GM21360 (cell line): ENCODE results near the gene MBIP.
"Not testable (repeated sequence)": the region's sequence is repeated elsewhere in the genome, so short reads cannot be mapped to it uniquely, and the experiment has no call there.

ENCODE experiments used
- ATAC-seq: cut with Tn5 transposase; IDR thresholded peaks from one replicate; pipeline ENCODE4 v1.9.1; 2021; ENCODE audit warnings: mild to moderate bottlenecking, moderate library complexity; ENCODE audit not compliant: unreplicated experiment

The MBIP gene, protein sequence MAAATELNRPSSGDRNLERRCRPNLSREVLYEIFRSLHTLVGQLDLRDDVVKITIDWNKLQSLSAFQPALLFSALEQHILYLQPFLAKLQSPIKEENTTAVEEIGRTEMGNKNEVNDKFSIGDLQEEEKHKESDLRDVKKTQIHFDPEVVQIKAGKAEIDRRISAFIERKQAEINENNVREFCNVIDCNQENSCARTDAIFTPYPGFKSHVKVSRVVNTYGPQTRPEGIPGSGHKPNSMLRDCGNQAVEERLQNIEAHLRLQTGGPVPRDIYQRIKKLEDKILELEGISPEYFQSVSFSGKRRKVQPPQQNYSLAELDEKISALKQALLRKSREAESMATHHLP

GRCh38 chr14:36320200-36320896 lies at the start of gene MBIP:
TSS of gene MBIP (minus strand) at chr14:36320637. CDS start at chr14:36320588, 49 bp downstream.
- ATAC-seq = peak; percentile 97

GRCh38 chr14:36367985-36368774 lies 47.7 kb upstream of the MBIP start:
- ATAC-seq = no peak

DNA sequence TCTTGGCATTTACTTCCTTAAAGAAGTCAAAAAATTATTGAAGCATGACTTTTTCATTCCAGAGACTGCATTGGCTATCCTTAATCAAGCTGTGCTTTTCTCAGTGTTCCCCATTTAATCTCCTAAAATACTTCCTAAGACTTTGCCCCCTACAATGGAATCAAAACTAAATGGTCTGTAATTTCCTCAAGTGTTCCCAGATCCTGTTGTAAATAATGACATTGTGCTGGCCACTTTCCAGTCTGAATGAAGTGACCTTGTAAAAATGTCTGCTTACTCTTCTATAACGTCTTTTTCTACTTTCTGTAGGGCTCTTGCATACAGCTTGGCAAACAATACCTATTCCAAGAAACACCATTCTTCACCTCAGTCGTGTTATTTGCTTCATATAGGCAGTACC lies 45.3 kb upstream of the MBIP start:
- no peak for ATAC-seq

GRCh38 chr14:36363704-36364103 lies 43.3 kb upstream of the MBIP start:
- no peak for ATAC-seq

- ATAC-seq = no peak
Measured at GRCh38 chr14:36362648-36363047, 42.2 kb upstream of the MBIP start.

DNA sequence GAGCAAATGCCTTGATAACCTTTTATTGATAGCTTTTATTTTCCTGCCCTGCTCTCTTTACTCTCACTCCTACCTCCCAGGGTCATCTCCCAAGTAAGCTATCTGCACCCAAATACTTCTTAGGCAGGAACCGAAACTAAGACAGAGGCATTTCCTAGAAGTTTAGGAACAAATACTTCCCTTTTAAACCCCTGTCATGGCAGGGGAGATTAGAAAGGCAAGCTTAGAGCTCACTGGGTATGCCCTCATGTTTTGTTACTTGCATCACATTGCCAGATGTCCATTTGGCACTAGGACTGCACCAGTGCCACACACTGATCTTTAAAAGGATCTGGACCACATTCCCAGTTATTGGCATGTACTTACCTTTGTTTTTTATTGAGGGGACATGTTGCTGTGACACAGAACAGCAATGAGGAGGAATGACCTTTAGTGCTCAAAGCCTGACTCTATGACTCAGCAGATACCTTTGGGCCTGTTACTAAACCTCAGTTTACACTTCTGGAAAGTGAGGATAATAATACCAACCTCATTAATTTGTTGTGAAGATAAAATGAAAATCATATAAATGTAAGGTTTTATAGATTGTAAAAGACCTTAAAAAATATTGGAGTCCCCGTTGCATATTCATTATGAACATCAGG lies 40.9 kb upstream of the MBIP start:
- ATAC-seq = no peak

GRCh38 chr14:36356862-36357261 lies 36.4 kb upstream of the MBIP start:
- ATAC-seq = no peak

GRCh38 chr14:36346052-36346451 lies 25.6 kb upstream of the MBIP start:
- ATAC-seq = no peak

DNA sequence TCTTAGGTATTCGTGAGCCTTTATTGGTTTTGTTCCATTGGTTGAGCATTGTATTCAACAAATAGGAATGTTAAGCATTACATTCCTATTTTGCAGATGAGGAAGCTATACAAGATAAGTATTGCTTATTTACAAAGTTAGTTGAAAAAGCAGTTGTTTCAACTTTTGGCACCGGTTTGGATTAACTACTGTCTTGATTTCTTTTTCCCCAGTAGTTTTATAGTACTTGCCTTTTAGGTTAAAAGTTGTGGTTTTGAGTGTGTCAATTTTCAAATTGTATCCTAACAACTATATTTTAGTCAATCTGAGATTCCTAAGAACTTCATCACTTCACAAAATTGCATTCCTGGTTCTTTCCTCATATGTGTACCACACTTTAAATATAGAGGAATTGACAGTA lies 23.8 kb upstream of the MBIP start:
- ATAC-seq = no peak

- not testable (repeated sequence) for ATAC-seq
Measured at GRCh38 chr14:36341811-36342210, 21.4 kb upstream of the MBIP start.

- no peak for ATAC-seq
Measured at GRCh38 chr14:36340276-36340890, 19.9 kb upstream of the MBIP start.

GRCh38 chr14:36339816-36340215 lies 19.4 kb upstream of the MBIP start:
- ATAC-seq = no peak

- no peak for ATAC-seq
Measured at GRCh38 chr14:36333119-36333518, 12.7 kb upstream of the MBIP start.

DNA sequence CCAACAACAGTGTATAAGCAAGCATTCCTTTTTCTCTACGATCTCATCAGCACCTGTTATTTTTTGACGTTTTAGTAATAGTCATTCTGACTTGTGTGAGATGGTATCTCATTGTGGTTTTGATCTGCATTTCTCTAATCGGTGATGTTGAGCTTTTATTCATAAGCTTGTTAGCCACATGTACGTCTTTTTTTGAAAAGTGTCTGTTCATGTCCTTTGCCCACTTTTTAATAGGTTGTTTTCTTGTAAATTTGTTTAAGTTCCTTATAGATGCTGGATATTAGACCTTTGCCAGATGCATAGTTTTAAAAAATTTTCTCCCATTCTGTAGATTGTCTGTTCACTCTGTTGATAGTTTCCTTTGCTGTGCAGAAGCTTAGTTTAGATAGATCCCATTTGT lies 7.1 kb upstream of the MBIP start:
- not testable (repeated sequence) for ATAC-seq

GRCh38 chr14:36325853-36326252 lies 5.4 kb upstream of the MBIP start:
- no peak for ATAC-seq

DNA sequence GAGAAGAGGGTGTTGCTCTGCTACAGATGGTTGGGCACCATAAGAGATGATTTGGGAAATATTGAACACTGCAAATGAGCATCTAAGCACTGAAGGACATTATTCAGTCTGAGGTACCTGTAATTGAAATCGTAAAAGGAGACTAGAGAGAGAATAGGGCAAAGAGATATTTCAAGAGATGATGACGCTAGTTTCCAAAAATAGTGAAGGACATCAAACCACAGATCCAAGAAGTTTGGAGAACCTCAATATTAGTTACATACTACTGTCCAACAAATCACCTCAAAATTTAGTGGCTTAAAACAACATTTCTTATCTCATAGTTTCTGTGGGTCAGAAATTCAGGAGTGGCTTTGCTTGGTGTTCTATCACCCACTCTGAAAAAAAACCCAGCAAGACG lies 4.5 kb upstream of the MBIP start:
- no peak for ATAC-seq

GRCh38 chr14:36320897-36321381 lies 502 bp upstream of the MBIP start:
- ATAC-seq = peak; percentile 23

DNA sequence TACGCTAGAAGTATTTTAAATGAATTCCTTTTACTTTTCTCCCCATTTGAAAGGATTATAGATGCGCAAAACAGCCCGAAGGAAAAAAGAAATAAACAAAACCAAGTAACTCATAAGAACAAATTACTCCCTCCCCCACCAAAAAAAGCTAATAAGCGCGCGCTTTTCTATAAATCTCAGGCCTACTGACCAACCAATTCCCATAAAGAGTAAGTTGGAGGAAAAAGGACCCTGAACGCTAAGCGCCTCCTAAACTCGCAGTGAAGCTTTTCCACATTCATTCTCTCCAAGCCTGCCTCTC lies 588 bp downstream of the MBIP start:
- no peak for ATAC-seq

DNA sequence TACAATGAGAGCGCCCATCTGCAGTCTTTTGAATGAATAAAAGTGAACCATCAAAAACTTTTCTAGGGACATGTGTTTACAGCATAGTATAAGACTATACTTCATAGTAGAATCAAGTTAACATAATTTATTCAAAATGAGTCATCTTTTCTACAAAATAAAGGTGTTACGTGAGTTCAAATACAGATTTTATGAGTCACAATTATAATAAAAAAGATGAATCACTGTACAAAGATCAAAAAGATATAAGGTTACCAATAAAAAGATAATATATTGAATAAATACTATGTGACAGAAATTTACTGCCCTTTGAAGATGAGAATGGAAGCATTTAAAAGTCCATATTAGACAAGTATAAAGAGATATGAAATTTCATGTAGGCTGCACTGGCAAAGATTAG lies 2.8 kb downstream of the MBIP start:
- no peak for ATAC-seq

GRCh38 chr14:36316131-36316530 lies 4.3 kb downstream of the MBIP start:
- no peak for ATAC-seq
